Uterine smooth muscle cell (primary cell): ENCODE results near the gene DRG2. TPM values are rescaled to one million over a fixed set of nuclear protein-coding genes. Genes with fewer than 3 reads are reported as not detected.

Experiments
- total RNA-seq: library from RNA; depleted of rRNA; stranded (reverse); fragments of >200 nt; gene quantifications from 2 replicates; pipeline ENCODE4 v1.2.3, GENCODE V29; 2014

DRG2 gene, protein sequence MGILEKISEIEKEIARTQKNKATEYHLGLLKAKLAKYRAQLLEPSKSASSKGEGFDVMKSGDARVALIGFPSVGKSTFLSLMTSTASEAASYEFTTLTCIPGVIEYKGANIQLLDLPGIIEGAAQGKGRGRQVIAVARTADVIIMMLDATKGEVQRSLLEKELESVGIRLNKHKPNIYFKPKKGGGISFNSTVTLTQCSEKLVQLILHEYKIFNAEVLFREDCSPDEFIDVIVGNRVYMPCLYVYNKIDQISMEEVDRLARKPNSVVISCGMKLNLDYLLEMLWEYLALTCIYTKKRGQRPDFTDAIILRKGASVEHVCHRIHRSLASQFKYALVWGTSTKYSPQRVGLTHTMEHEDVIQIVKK
- total RNA-seq = 32.7 and 39.7 TPM in 2 replicates

GRCh38 chr17:18087610-18088491 is at the start of gene DRG2:
Gene DRG2, plus strand, starts transcription at chr17:18087948. Its CDS starts 76 bp downstream, at chr17:18088024.

GRCh38 chr17:18038861-18039534 is 48.8 kb upstream of the DRG2 start, which contains the start of the genes ATPAF2 and GID4:
Gene ATPAF2, minus strand, starts transcription at chr17:18039168. Its CDS starts 155 bp downstream, at chr17:18039013.
Gene GID4, plus strand, starts transcription at chr17:18039408. Its CDS starts 57 bp downstream, at chr17:18039465.

DNA sequence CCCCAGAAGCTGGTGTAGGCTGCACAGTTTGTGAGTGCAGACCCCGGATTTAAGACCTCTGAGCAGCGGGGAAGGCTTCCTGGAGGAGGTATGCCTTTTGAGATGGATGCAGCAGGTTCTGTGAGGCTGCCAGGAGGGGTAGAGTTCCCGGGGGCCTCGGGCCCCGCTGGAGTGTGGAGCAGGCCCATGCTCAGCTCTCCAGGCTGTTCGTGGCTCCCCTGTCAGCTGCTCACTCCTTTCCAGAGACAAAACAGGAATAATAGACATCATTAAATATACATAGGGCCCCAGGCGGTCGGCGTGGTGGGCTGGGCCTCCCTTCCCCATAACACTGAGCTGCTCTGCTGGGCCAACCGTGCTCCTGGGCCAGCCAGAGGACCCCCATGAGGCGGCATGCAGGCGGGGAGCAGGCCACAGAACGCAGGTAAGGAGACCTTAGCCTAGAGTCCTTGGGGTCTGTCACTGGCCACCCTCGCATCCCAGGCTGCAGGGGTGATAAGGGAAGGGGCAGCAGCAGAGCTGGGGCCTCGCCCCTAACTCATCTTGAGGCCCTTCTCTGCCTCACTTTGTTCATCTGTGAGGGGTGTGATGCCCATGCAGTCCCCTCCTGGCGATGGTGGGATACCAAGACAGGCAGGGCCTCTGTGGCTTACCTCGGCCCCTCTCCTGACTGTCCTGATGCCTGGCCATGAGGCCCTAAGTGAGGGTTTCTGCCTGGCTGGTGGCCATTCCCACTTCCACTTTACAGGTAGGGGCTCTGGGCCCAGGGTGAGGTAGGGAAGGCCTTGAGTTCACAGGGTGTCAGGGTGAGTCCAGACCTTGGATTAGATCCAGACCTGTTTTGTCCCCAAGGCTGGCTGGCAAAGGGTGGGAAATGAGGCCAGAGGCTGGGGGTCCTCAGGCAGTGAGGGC is 20.9 kb downstream of the DRG2 start, which contains the start of gene MYO15A:
TSS of gene MYO15A (plus strand) at position 356 of the 912 bp plus-strand sequence. CDS start 10,045 bp downstream, outside the sequence.

Other genes with a start within 250 kb of the DRG2 start
- 19.9 and 22.7 TPM in 2 replicates for gene TOM1L2, start 115.5 kb upstream of the DRG2 start, total RNA-seq
- 0.55 and 1.1 TPM in 2 replicates for gene DRC3, start 115.1 kb upstream of the DRG2 start, total RNA-seq
- 13.6 and 18.1 TPM in 2 replicates for gene ATPAF2, start 48.8 kb upstream of the DRG2 start, total RNA-seq
- gene GID4, start 48.5 kb upstream of the DRG2 start, total RNA-seq = 5.1 and 9.0 TPM in 2 replicates
- gene MYO15A, start 20.8 kb downstream of the DRG2 start, total RNA-seq = 0.33 and 0.50 TPM in 2 replicates
- gene ALKBH5, start 95.9 kb downstream of the DRG2 start, total RNA-seq = 138 and 151 TPM in 2 replicates
- gene LLGL1, start 137.7 kb downstream of the DRG2 start, total RNA-seq = 40.5 and 47.7 TPM in 2 replicates
- 445 and 453 TPM in 2 replicates for gene FLII, start 170.8 kb downstream of the DRG2 start, total RNA-seq
- gene MIEF2, start 172.7 kb downstream of the DRG2 start, total RNA-seq = 22.4 and 27.1 TPM in 2 replicates
- 29.2 and 38.8 TPM in 2 replicates for gene TOP3A, start 227.0 kb downstream of the DRG2 start, total RNA-seq
- 18.6 and 21.2 TPM in 2 replicates for gene SMCR8, start 227.3 kb downstream of the DRG2 start, total RNA-seq